Adrenal gland (tissue), 5 donors: Measurements from ENCODE around the gene POSTN.

Experiments
- POLR2A ChIP-seq, 2 donors: fragments of 450-650 bp; IDR thresholded peaks; one replicate each; pipeline ENCODE4 v1.6.1; 2017; ENCODE audit warnings: antibody characterized with exemption in 2 of 2, mild to moderate bottlenecking in 2 of 2, moderate library complexity in 1 of 2
- TF ChIP-seq, protein P1 (sequence below), 6 experiments: fragments of 450-650 bp in 4 of 6; fragments of 200-600 bp in 2 of 6; sonication (generic) in 1 of 6; IDR thresholded peaks; 1 replicate in 5 of 6; 2 replicates in 1 of 6; pipeline versions ENCODE4 v1.5.1 to v1.8.0; 2016 to 2021; ENCODE audit warnings: antibody characterized with exemption in 6 of 6, mild to moderate bottlenecking in 2 of 6, moderate library complexity in 1 of 6
- donor health status: DM: no; HTN: no; CAD: no.

DNA sequence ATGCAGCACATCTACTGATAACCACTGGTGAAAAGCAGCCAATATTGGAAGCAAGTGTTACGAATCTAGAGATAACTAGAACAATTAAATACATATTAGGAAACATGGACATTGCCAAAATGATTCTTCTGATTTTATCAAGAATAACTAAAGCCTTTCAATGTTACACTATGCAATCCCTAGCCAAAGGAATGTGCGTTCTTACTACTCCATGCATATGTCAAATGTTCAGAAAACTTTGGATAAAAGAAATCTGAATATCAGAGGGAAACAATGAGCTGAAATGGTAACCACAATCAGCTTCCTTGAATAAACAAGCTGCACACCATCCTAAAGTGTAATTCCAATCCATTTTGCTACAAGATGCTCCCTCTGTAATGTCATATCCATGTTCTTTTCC is 951 bp upstream of the POSTN start:
- TF ChIP-seq, protein P1, sequence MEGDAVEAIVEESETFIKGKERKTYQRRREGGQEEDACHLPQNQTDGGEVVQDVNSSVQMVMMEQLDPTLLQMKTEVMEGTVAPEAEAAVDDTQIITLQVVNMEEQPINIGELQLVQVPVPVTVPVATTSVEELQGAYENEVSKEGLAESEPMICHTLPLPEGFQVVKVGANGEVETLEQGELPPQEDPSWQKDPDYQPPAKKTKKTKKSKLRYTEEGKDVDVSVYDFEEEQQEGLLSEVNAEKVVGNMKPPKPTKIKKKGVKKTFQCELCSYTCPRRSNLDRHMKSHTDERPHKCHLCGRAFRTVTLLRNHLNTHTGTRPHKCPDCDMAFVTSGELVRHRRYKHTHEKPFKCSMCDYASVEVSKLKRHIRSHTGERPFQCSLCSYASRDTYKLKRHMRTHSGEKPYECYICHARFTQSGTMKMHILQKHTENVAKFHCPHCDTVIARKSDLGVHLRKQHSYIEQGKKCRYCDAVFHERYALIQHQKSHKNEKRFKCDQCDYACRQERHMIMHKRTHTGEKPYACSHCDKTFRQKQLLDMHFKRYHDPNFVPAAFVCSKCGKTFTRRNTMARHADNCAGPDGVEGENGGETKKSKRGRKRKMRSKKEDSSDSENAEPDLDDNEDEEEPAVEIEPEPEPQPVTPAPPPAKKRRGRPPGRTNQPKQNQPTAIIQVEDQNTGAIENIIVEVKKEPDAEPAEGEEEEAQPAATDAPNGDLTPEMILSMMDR (IDR thresholded peaks at IDR 0.05) = no peak
- TF ChIP-seq POLR2A (IDR thresholded peaks at IDR 0.05) = no peak
